ENCODE results near the gene FGD3. TPM values are rescaled to one million over a fixed set of nuclear protein-coding genes. Genes with fewer than 3 reads are reported as not detected.

Gene FGD3
- total RNA-seq, 2 donors from 2014 or later, result 6.2 to 11.0 TPM

GRCh38 chr9:93020151-93020550, 72.8 kb downstream of the FGD3 start:
- Histone ChIP-seq H3K4me3 (no peak overlapping the region), H3K27me3 (replicated peaks; ENCODE audit: insufficient read depth) (no peaks in the 10 kb centered on the region), H3K9me3 (no peaks in the 10 kb centered on the region), H3K4me1 (replicated peaks) (no peaks in the 10 kb centered on the region), H3K36me3 (no peaks in the 10 kb centered on the region), H3K27ac (no peak overlapping the region)
- intact Hi-C loops (cut with DNase I), result no loop called here
- no peak for DNase-seq (ENCODE audit: low spot score)
- TF ChIP-seq POLR2AphosphoS5 (IDR thresholded peaks at IDR 0.05), result no peak
- TF ChIP-seq CTCF (IDR thresholded peaks at IDR 0.05), result no peak
- TF ChIP-seq POLR2A (IDR thresholded peaks at IDR 0.05), result no peak
- 93% methylated on average over 11 of the region's 11 CpGs for WGBS

DNA sequence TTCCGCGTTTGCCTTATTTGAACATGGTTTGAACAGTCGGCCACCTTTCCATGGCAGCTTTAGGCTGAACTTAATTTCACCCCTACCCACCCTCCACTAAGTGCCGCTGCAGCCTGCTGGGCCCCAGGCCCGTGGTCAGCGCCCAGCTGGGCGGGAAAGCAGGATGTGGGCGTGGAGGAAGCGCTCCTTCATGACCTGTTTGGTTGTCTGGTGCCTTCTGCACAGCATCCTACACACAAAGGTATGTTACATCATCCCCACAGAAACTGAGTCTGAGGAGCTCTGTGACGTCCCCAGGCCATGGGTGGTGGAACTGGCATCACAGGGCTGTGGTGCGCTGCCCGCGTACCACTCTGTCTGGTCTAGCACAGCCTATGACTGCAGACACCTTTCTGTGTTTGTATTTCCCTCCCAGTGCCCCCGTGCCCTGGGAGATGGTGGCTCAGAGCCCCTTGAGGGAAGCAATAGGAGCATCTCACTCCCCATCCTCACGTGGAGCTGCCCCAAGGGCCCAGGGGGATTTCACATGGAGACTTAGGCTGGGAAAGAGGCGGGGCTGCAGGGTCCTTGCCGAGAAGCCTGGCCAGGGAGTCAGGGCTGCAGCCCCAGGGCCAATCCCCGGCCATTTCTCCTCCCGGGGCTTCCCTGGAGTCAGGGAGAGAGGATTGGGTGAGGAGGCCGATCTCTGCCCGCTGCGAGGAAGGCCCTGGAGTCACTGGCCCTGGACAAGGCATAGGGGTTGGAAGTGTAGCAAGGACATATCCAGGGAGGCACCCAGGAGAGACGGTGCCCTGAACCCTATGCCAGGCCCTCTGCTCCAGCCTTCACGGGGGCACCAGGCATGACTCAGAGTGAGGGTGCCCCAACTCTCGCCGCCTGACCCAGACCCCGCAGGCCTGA, 73.7 kb downstream of the FGD3 start:
- Histone ChIP-seq H3K27me3 (replicated peaks; ENCODE audit: insufficient read depth) (no peaks in the 10 kb centered on the region), H3K27ac (no peak overlapping the region), H3K9me3 (no peaks in the 10 kb centered on the region), H3K4me3 (no peak overlapping the region), H3K36me3 (no peaks in the 10 kb centered on the region), H3K4me1 (replicated peaks) (no peaks in the 10 kb centered on the region)
- intact Hi-C loops (cut with DNase I), result no loop called here
- WGBS, result 77% methylated on average over 27 of the region's 27 CpGs
- no peak for DNase-seq (ENCODE audit: low spot score)
- no peak for TF ChIP-seq POLR2AphosphoS5 (IDR thresholded peaks at IDR 0.05)
- no peak for TF ChIP-seq CTCF (IDR thresholded peaks at IDR 0.05)
- no peak for TF ChIP-seq POLR2A (IDR thresholded peaks at IDR 0.05)

- WGBS, result 96% methylated on average over 9 of the region's 9 CpGs
Observed at GRCh38 chr9:93022066-93022465, 74.7 kb downstream of the FGD3 start.

DNA sequence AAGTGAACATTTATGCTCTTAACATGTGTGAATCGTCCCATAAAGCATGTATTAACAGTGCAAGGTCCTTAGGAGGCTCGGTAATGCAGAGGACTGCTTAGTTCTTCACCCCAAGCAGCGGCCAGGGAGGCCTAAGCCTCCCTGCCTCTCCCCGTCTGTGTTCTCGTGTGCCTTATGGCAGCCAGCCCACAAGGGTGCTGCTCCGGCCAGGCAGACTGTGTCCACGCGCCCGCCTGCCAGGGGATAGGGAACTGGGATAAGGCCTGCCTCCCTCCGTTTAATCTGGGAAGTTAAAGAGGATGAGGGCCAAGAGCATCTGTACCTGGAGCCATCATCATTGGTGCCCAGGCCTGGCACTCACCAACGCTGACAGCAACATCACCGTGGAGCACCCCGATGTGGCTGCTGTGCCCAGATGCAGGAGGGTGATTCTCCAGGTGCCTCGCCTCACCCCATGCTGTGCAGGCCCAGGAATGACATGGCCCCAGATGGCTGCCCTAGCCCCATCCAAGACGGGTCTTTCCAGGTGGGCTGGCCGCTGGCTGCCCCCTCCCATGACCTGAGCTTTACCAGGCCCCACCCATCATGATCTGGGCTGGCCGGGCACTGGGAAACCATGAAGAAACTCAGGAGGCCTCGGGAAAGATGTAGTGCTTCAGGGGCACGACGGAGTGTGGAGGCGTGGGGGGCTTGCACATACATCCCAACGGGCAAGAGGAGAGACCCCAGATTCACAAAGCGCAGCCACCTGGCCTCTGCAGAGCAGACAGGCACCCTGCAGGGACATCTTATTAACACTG, 75.6 kb downstream of the FGD3 start:
- Histone ChIP-seq H3K4me1 (replicated peaks) (no peaks in the 10 kb centered on the region), H3K36me3 (no peaks in the 10 kb centered on the region), H3K27ac (no peak overlapping the region), H3K9me3 (no peaks in the 10 kb centered on the region), H3K27me3 (replicated peaks; ENCODE audit: insufficient read depth) (no peaks in the 10 kb centered on the region), H3K4me3 (no peak overlapping the region)
- intact Hi-C loops (cut with DNase I), result no loop called here
- 88% methylated on average over 21 of the region's 23 CpGs for WGBS
- TF ChIP-seq CTCF (IDR thresholded peaks at IDR 0.05), result no peak
- TF ChIP-seq POLR2AphosphoS5 (IDR thresholded peaks at IDR 0.05), result no peak
- TF ChIP-seq POLR2A (IDR thresholded peaks at IDR 0.05), result no peak
- DNase-seq (ENCODE audit: low spot score), result no peak

More at GRCh38 chr9:93022066-93022465, 74.7 kb downstream of the FGD3 start:
- H3K27ac ChIP-seq, result no peak overlapping the region
- intact Hi-C loops (cut with DNase I), result no loop called here
- H3K36me3 ChIP-seq, result no peaks in the 10 kb centered on the region
- no peak for DNase-seq (ENCODE audit: low spot score)
- TF ChIP-seq POLR2AphosphoS5 (IDR thresholded peaks at IDR 0.05) (no peak), POLR2A (IDR thresholded peaks at IDR 0.05) (no peak), CTCF (IDR thresholded peaks at IDR 0.05) (no peak)
- H3K9me3 ChIP-seq, result no peaks in the 10 kb centered on the region
- H3K4me1 ChIP-seq (replicated peaks), result no peaks in the 10 kb centered on the region
- no peak overlapping the region for H3K4me3 ChIP-seq
- no peaks in the 10 kb centered on the region for H3K27me3 ChIP-seq (replicated peaks; ENCODE audit: insufficient read depth)
